Gastroesophageal sphincter (tissue), 4 donors: ENCODE measurements around the gene PTPRG. TPM values are rescaled to one million over a fixed set of nuclear protein-coding genes. Genes with fewer than 3 reads are reported as not detected.

Experiments used
- ATAC-seq: fragments of 150-250 bp; one replicate; pipeline ENCODE4 v1.9.1; 2016; ENCODE audit warnings: mild to moderate bottlenecking, moderate library complexity
- H3K27ac ChIP-seq, 4 donors: fragments of 200-600 bp; sonication (generic) in 3 of 4; 1 replicate in 3 of 4; 2 replicates in 1 of 4; pipeline ENCODE4 v1.5.1; 2016 to 2019
- H3K27me3 ChIP-seq: fragments of 200-600 bp; sonication (generic); one replicate; pipeline ENCODE4 v1.5.1; 2019
- H3K36me3 ChIP-seq, 2 donors: fragments of 200-600 bp; sonication (generic); one replicate each; pipeline ENCODE4 v1.5.1; 2019; ENCODE audit warnings: control low read depth in 1 of 2
- H3K4me1 ChIP-seq, 3 donors: fragments of 200-600 bp; sonication (generic); 1 replicate in 2 of 3; 2 replicates in 1 of 3; pipeline ENCODE4 v1.5.1; 2016 to 2019; ENCODE audit warnings: control low read depth in 2 of 3
- H3K4me3 ChIP-seq, 2 donors: fragments of 200-600 bp; sonication (generic); one replicate each; pipeline ENCODE4 v1.5.1; 2019; ENCODE audit warnings: mild to moderate bottlenecking in 1 of 2, moderate library complexity in 1 of 2
- H3K9me3 ChIP-seq, 3 donors: fragments of 200-600 bp; sonication (generic); one replicate each; pipeline ENCODE4 v1.5.1; 2017 to 2019; ENCODE audit warnings: control low read depth in 2 of 3
- EP300 ChIP-seq: sonication (generic); formaldehyde crosslinking; IDR thresholded peaks from one replicate; pipeline ENCODE4 v1.6.1; 2017; ENCODE audit warnings: antibody characterized with exemption, mild to moderate bottlenecking
- POLR2A ChIP-seq, 2 donors: fragments of 450-650 bp; IDR thresholded peaks; one replicate each; pipeline ENCODE4 v1.6.1; 2017; ENCODE audit warnings: antibody characterized with exemption in 2 of 2, mild to moderate bottlenecking in 2 of 2, moderate library complexity in 1 of 2
- POLR2AphosphoS5 ChIP-seq: sonication (generic); formaldehyde crosslinking; IDR thresholded peaks from one replicate; pipeline ENCODE4 v1.6.1; 2017; ENCODE audit warnings: antibody characterized with exemption
- WGBS, 2 donors: methylation state at CpG; one replicate each; pipeline ENCODE4 v1.1.5; 2018; ENCODE audit warnings: low coverage in 1 of 2; 5-methylcytosine and 5-hydroxymethylcytosine counted together
- total RNA-seq, 4 donors: library from RNA; depleted of rRNA; stranded (reverse); fragments of >200 nt; gene quantifications; one replicate each; pipeline ENCODE4 v1.1.0, GENCODE V29; 2016
- TF ChIP-seq, protein P1 (sequence below), 4 experiments: fragments of 200-600 bp in 2 of 4; fragments of 450-650 bp in 2 of 4; sonication (generic) in 1 of 4; IDR thresholded peaks; one replicate each; pipeline ENCODE4 v1.5.1; 2017 to 2019; ENCODE audit warnings: antibody characterized with exemption in 4 of 4, mild to moderate bottlenecking in 2 of 4, moderate library complexity in 2 of 4

PTPRG gene
- total RNA-seq, 4 donors from 2014 or later = 48.7 to 81.9 (median 52.8) TPM

GRCh38 chr3:62229211-62229610 lies 667.8 kb downstream of the PTPRG start:
- 83 to 90% methylated on average over 1 to 4 of the region's 5 CpGs for WGBS, 2 donors

GRCh38 chr3:62229908-62230307 lies 668.5 kb downstream of the PTPRG start:
- ATAC-seq = no peak
- Histone ChIP-seq H3K4me3 (no peak overlapping the region), H3K9me3 (no peaks in the 10 kb centered on the region), H3K27me3 (no peaks in the 10 kb centered on the region), H3K27ac (no peak overlapping the region), H3K36me3 (peaks cover 0 to 3% of the 10 kb centered on the region in 2 donors), H3K4me1 (no peaks in the 10 kb centered on the region)
- TF ChIP-seq, protein P1, sequence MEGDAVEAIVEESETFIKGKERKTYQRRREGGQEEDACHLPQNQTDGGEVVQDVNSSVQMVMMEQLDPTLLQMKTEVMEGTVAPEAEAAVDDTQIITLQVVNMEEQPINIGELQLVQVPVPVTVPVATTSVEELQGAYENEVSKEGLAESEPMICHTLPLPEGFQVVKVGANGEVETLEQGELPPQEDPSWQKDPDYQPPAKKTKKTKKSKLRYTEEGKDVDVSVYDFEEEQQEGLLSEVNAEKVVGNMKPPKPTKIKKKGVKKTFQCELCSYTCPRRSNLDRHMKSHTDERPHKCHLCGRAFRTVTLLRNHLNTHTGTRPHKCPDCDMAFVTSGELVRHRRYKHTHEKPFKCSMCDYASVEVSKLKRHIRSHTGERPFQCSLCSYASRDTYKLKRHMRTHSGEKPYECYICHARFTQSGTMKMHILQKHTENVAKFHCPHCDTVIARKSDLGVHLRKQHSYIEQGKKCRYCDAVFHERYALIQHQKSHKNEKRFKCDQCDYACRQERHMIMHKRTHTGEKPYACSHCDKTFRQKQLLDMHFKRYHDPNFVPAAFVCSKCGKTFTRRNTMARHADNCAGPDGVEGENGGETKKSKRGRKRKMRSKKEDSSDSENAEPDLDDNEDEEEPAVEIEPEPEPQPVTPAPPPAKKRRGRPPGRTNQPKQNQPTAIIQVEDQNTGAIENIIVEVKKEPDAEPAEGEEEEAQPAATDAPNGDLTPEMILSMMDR (IDR thresholded peaks at IDR 0.05) = no peak
- TF ChIP-seq POLR2AphosphoS5 (no peak), POLR2A (IDR thresholded peaks at IDR 0.05) (no peak), EP300 (no peak)
- WGBS, 2 donors = 75 to 86% methylated on average over 1 of the region's 1 CpG

More at GRCh38 chr3:62229211-62229610, 667.8 kb downstream of the PTPRG start:
- Histone ChIP-seq H3K4me3 (no peak overlapping the region), H3K27me3 (no peaks in the 10 kb centered on the region), H3K4me1 (no peaks in the 10 kb centered on the region), H3K9me3 (no peaks in the 10 kb centered on the region), H3K36me3 (peaks cover 0 to 3% of the 10 kb centered on the region in 2 donors), H3K27ac (no peak overlapping the region)
- TF ChIP-seq POLR2A (IDR thresholded peaks at IDR 0.05) = no peak
- TF ChIP-seq POLR2AphosphoS5 = no peak
- TF ChIP-seq, protein P1 (IDR thresholded peaks at IDR 0.05) = no peak
- TF ChIP-seq EP300 = no peak
- no peak for ATAC-seq

- ATAC-seq = no peak
- Histone ChIP-seq H3K27me3 (no peaks in the 10 kb centered on the region), H3K9me3 (no peaks in the 10 kb centered on the region), H3K4me3 (no peak overlapping the region), H3K36me3 (peaks cover 0 to 3% of the 10 kb centered on the region in 2 donors), H3K4me1 (peaks cover 0 to 16% (median 0%) of the 10 kb centered on the region in 3 donors), H3K27ac (no peak overlapping the region)
- 88 to 92% methylated on average over 6 of the region's 6 CpGs for WGBS, 2 donors
- no peak for TF ChIP-seq POLR2A (IDR thresholded peaks at IDR 0.05)
- no peak for TF ChIP-seq EP300
- TF ChIP-seq POLR2AphosphoS5 = no peak
- TF ChIP-seq, protein P1 (IDR thresholded peaks at IDR 0.05) = no peak
Observed at GRCh38 chr3:62233065-62233464, 671.7 kb downstream of the PTPRG start.

DNA sequence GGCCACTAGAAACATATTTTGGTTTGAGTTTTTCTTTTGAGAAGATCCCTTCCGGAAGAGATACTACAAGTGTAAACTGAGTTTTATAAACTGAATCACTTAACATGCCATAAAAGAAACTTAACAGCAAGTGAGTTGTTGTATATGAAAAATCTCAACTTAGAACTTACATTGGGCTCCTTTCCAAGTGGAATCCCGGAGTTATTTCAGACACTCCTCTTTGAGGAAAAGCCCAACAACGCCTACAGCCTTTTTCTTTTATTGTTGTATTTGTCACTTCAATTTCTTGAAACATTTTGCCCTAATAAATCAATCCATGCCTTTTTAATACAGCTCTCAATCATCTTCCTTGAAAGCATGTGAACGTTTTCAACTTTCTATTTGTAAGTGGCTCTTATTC lies 674.6 kb downstream of the PTPRG start:
- ATAC-seq = no peak
- Histone ChIP-seq H3K4me1 (peaks cover 0 to 16% (median 0%) of the 10 kb centered on the region in 3 donors), H3K4me3 (no peak overlapping the region), H3K27me3 (no peaks in the 10 kb centered on the region), H3K36me3 (peaks cover 0 to 3% of the 10 kb centered on the region in 2 donors), H3K27ac (no peak overlapping the region), H3K9me3 (no peaks in the 10 kb centered on the region)
- 11 to 31% methylated on average over 4 of the region's 4 CpGs for WGBS, 2 donors
- TF ChIP-seq POLR2A (IDR thresholded peaks at IDR 0.05) (no peak), EP300 (no peak), POLR2AphosphoS5 (no peak)
- TF ChIP-seq, protein P1 (IDR thresholded peaks at IDR 0.05) = no peak

- peaks cover 0 to 3% of the 10 kb centered on the region in 2 donors for H3K36me3 ChIP-seq
- H3K4me3 ChIP-seq = no peak overlapping the region
- peaks cover 0 to 16% (median 0%) of the 10 kb centered on the region in 3 donors for H3K4me1 ChIP-seq
- no peaks in the 10 kb centered on the region for H3K9me3 ChIP-seq
- no peak overlapping the region for H3K27ac ChIP-seq
- TF ChIP-seq, protein P1 (IDR thresholded peaks at IDR 0.05) = no peak
- TF ChIP-seq POLR2AphosphoS5 (no peak), EP300 (no peak), POLR2A (IDR thresholded peaks at IDR 0.05) (no peak)
- ATAC-seq = no peak
- no peaks in the 10 kb centered on the region for H3K27me3 ChIP-seq
- 33 to 70% methylated on average over 5 of the region's 5 CpGs for WGBS, 2 donors
Observed at GRCh38 chr3:62237286-62237948, 676.0 kb downstream of the PTPRG start.
